Esophagus muscularis mucosa (tissue), 4 donors: ENCODE measurements around the gene FGD5.

ENCODE experiments used
- CTCF ChIP-seq, 3 experiments: fragments of 200-600 bp in 2 of 3; fragments of 450-650 bp in 1 of 3; sonication (generic) in 2 of 3; IDR thresholded peaks; one replicate each; pipeline ENCODE4 v1.5.1; 2017 to 2019; ENCODE audit warnings: antibody characterized with exemption in 3 of 3, mild to moderate bottlenecking in 2 of 3, moderate library complexity in 1 of 3
- EP300 ChIP-seq: sonication (generic); formaldehyde crosslinking; IDR thresholded peaks from one replicate; pipeline ENCODE4 v1.6.1; 2017; ENCODE audit warnings: antibody characterized with exemption
- POLR2A ChIP-seq: fragments of 450-650 bp; IDR thresholded peaks from one replicate; pipeline ENCODE4 v1.6.1; 2017; ENCODE audit warnings: antibody characterized with exemption, moderate library complexity, mild to moderate bottlenecking, low read depth
- POLR2AphosphoS5 ChIP-seq, 2 donors: sonication (generic); formaldehyde crosslinking; IDR thresholded peaks; one replicate each; pipeline ENCODE4 v1.6.1; 2017; ENCODE audit warnings: antibody characterized with exemption in 2 of 2

GRCh38 chr3:14943042-14943441 is 124.3 kb downstream of the FGD5 start:
- TF ChIP-seq EP300 (no peak), CTCF (IDR thresholded peaks at IDR 0.05) (no peak), POLR2AphosphoS5 (IDR thresholded peaks at IDR 0.05) (no peak), POLR2A (no peak)
